Kidney (tissue), 14 donors: ENCODE results near the gene CAP2. TPM values are rescaled to one million over a fixed set of nuclear protein-coding genes. Genes with fewer than 3 reads are reported as not detected.
A peak's percentile ranks its signal among the peaks of the same experiment; 100 is the strongest.
"Not testable (repeated sequence)": the region's sequence is repeated elsewhere in the genome, so short reads cannot be mapped to it uniquely, and the experiment has no call there.

ENCODE experiments used
- DNase-seq, 5 donors: peaks; one replicate each; pipeline ENCODE4 v3.0.0-alpha.2; 2013 to 2020
- FAIRE-seq: peaks from 2 replicates; lab custom pipeline; 2012; peaks lifted over from hg19 to GRCh38; lab: Jason Lieb, UNC
- H3K27ac ChIP-seq, 2 donors: one replicate each; pipeline ENCODE4 v1.7.0; 2013; ENCODE audit warnings: low read depth in 2 of 2, low read length in 2 of 2, inconsistent platforms in 1 of 2
- H3K27me3 ChIP-seq: one replicate; pipeline ENCODE4 v1.7.1; 2013; ENCODE audit warnings: low read length, inconsistent platforms; ENCODE audit not compliant: control insufficient read depth, insufficient read depth
- H3K36me3 ChIP-seq, 3 donors: one replicate each; pipeline versions ENCODE4 v1.7.0 to v1.7.1; 2013; ENCODE audit warnings: low read length in 3 of 3, control low read depth in 1 of 3, inconsistent platforms in 1 of 3; ENCODE audit not compliant: insufficient read depth in 3 of 3, control insufficient read depth in 2 of 3
- H3K4me1 ChIP-seq, 3 donors: one replicate each; pipeline versions ENCODE4 v1.7.0 to v1.7.1; 2013; ENCODE audit warnings: low read length in 3 of 3, inconsistent platforms in 1 of 3, low read depth in 1 of 3; ENCODE audit not compliant: control insufficient read depth in 2 of 3, insufficient read depth in 2 of 3
- H3K4me3 ChIP-seq, 3 donors: one replicate each; pipeline versions ENCODE4 v1.7.0 to v1.8.1; 2013; ENCODE audit warnings: low read length in 3 of 3, control low read depth in 1 of 3, inconsistent platforms in 1 of 3
- H3K9ac ChIP-seq, 3 donors: one replicate each; pipeline versions ENCODE4 v1.7.0 to v1.7.1; 2013; ENCODE audit warnings: low read length in 3 of 3, control low read depth in 1 of 3, inconsistent platforms in 1 of 3
- H3K9me3 ChIP-seq, 3 donors: one replicate each; pipeline versions ENCODE4 v1.7.0 to v1.7.1; 2013; ENCODE audit warnings: low read length in 3 of 3, control low read depth in 1 of 3, inconsistent platforms in 1 of 3; ENCODE audit not compliant: control insufficient read depth in 2 of 3, insufficient read depth in 1 of 3
- CTCF ChIP-seq: IDR thresholded peaks from 3 replicates; pipeline ENCODE4 v1.5.1; 2012; ENCODE audit warnings: mild to moderate bottlenecking, moderate library complexity, borderline replicate concordance; ENCODE audit not compliant: insufficient read depth; ENCODE audit errors: extremely low read depth
- intact Hi-C: fragments of 100-400 bp; cut with DNase I; formaldehyde crosslinking; loops from one replicate; pipeline ENCODE4 v1.11.1; 2022
- polyA plus RNA-seq: library from polyadenylated mRNA; stranded (reverse); fragments of 350-450 nt; fragmentation: Illumina TruSeq; extraction: RNeasy Lipid Tissue Mini Kit (QIAGEN cat#74804); gene quantifications from one replicate; pipeline ENCODE4 v1.2.3, GENCODE V29; 2014; ENCODE audit warnings: low read depth, low replicate concordance; ENCODE audit not compliant: insufficient read depth
- total RNA-seq: library from RNA; stranded (reverse); fragmentation: NEBNext Ultra II Directional; extraction: Animal tissue kit (Norgen Biotek cat#: 25700); gene quantifications from one replicate; pipeline ENCODE4 v1.2.1, GENCODE V29; 2021
- donor health status: control.
- donor health status: control.
- donor health status: control.
- donor health status: control.
- donor health status: control.
- donor health status: DM: yes; HTN: yes; CAD: no.
- donor health status: Normal renal cell carcinoma (clear cell type).

Gene CAP2
- total and polyA plus RNA-seq, 2 donors from 2014 or later: 9.8 to 15.7 TPM

- peak; percentile 64 to 80 (median 75) for DNase-seq
- Histone ChIP-seq H3K4me1 (peaks cover 0 to 4% (median 0%) of the 10 kb centered on the region in 3 donors), H3K36me3 (no peaks in the 10 kb centered on the region), H3K9me3 (peaks cover 0 to 6% (median 2%) of the 10 kb centered on the region in 3 donors), H3K27ac (no peak overlapping the region), H3K4me3 (peak overlapping the region in 1 of 3 donors; percentile 42), H3K27me3 (no peaks in the 10 kb centered on the region), H3K9ac (peak overlapping the region in 1 of 3 donors; percentile 34)
- no peak for FAIRE-seq
- no peak for TF ChIP-seq CTCF
- intact Hi-C loops: loop anchor here (10.0 kb wide), 1 partner anchor 426 kb away; no protein-coding TSS in a partner anchor
Measured at GRCh38 chr6:17580518-17581048, 187.2 kb downstream of the CAP2 start.

GRCh38 chr6:17581282-17581681 is 187.9 kb downstream of the CAP2 start:
- not testable (repeated sequence) for H3K4me3 ChIP-seq, H3K4me1 ChIP-seq, H3K9ac ChIP-seq, DNase-seq, H3K36me3 ChIP-seq, H3K27me3 ChIP-seq, FAIRE-seq, H3K9me3 ChIP-seq, H3K27ac ChIP-seq
- intact Hi-C loops: loop anchor here (10.0 kb wide), 1 partner anchor 426 kb away; no protein-coding TSS in a partner anchor

- FAIRE-seq (no peak), DNase-seq (no peak)
- H3K36me3 ChIP-seq: no peaks in the 10 kb centered on the region
- no peaks in the 10 kb centered on the region for H3K9me3 ChIP-seq
- intact Hi-C loops: loop anchor here (10.0 kb wide), 1 partner anchor 429 kb away; no protein-coding TSS in a partner anchor
- no peak for TF ChIP-seq CTCF
- H3K4me1 ChIP-seq: peaks cover 0 to 4% (median 0%) of the 10 kb centered on the region in 3 donors
- H3K4me3 ChIP-seq: no peak overlapping the region
- H3K9ac ChIP-seq: peak overlapping the region in 1 of 3 donors; percentile 34
- no peaks in the 10 kb centered on the region for H3K27me3 ChIP-seq
- H3K27ac ChIP-seq: peak overlapping the region in 1 of 2 donors; percentile 33
Measured at GRCh38 chr6:17583811-17584210, 190.4 kb downstream of the CAP2 start.

GRCh38 chr6:17584241-17584803 is 190.9 kb downstream of the CAP2 start:
- Histone ChIP-seq H3K9ac (peak overlapping the region in 1 of 3 donors; percentile 32), H3K9me3 (no peaks in the 10 kb centered on the region), H3K27me3 (no peaks in the 10 kb centered on the region), H3K4me3 (peak overlapping the region in 2 of 3 donors; percentile 19 to 57), H3K36me3 (no peaks in the 10 kb centered on the region), H3K4me1 (peaks cover 0 to 4% (median 0%) of the 10 kb centered on the region in 3 donors), H3K27ac (peak overlapping the region in 1 of 2 donors; percentile 33)
- FAIRE-seq (peak; percentile 87), DNase-seq (peak in 3 of 5 donors; percentile 51 to 91 (median 88))
- peak; percentile 64 for TF ChIP-seq CTCF
- intact Hi-C loops: loop anchor here (10.0 kb wide), 1 partner anchor 430 kb away; no protein-coding TSS in a partner anchor
